NCI-H1436 treated with DMSO at 0.1 percent for 48 hours (cell line): ENCODE data around the gene ANP32D.
"Not testable (repeated sequence)": the region's sequence is repeated elsewhere in the genome, so short reads cannot be mapped to it uniquely, and the experiment has no call there.

Experiments
- DNase-seq: peaks from one replicate; lab custom pipeline; 2025; lab: John Stamatoyannopoulos, UW

ANP32D gene

GRCh38 chr12:48506836-48507235 lies 34.5 kb downstream of the ANP32D start:
- DNase-seq: not testable (repeated sequence)

- no peak for DNase-seq
Observed at GRCh38 chr12:48508987-48509386, 36.6 kb downstream of the ANP32D start.

GRCh38 chr12:48510111-48510510 lies 37.8 kb downstream of the ANP32D start:
- DNase-seq: no peak

GRCh38 chr12:48512855-48513254 lies 40.5 kb downstream of the ANP32D start:
- no peak for DNase-seq

GRCh38 chr12:48514728-48515127 lies 42.4 kb downstream of the ANP32D start:
- DNase-seq: no peak

GRCh38 chr12:48520381-48520780 lies 48.0 kb downstream of the ANP32D start:
- DNase-seq: not testable (repeated sequence)
